IPS-15b (cell line): Measurements from ENCODE around the gene STK32A.

Experiments
- H3K27me3 ChIP-seq: one replicate; pipeline ENCODE4 v1.6.1; 2013; ENCODE audit warnings: low read length; ENCODE audit not compliant: control insufficient read depth, insufficient read depth
- H3K36me3 ChIP-seq: one replicate; pipeline ENCODE4 v1.6.1; 2013; ENCODE audit warnings: low read length; ENCODE audit not compliant: control insufficient read depth, insufficient read depth
- H3K4me1 ChIP-seq: one replicate; pipeline ENCODE4 v1.6.1; 2013; ENCODE audit warnings: mild to moderate bottlenecking, low read length; ENCODE audit not compliant: control insufficient read depth, insufficient read depth
- H3K4me3 ChIP-seq: one replicate; pipeline ENCODE4 v1.5.1; 2013; ENCODE audit warnings: low read depth, low read length
- H3K9ac ChIP-seq: one replicate; pipeline ENCODE4 v1.6.1; 2013; ENCODE audit warnings: low read depth, mild to moderate bottlenecking, low read length
- H3K9me3 ChIP-seq: one replicate; pipeline ENCODE4 v1.6.1; 2013; ENCODE audit warnings: mild to moderate bottlenecking, low read length; ENCODE audit not compliant: control insufficient read depth, insufficient read depth

Gene STK32A

GRCh38 chr5:147436596-147436995, 201.8 kb downstream of the STK32A start:
- Histone ChIP-seq H3K4me1 (peaks cover 42% of the 10 kb centered on the region), H3K27me3 (no peaks in the 10 kb centered on the region), H3K9ac (no peak overlapping the region), H3K4me3 (no peak overlapping the region), H3K36me3 (peaks cover 3% of the 10 kb centered on the region), H3K9me3 (no peaks in the 10 kb centered on the region)

DNA sequence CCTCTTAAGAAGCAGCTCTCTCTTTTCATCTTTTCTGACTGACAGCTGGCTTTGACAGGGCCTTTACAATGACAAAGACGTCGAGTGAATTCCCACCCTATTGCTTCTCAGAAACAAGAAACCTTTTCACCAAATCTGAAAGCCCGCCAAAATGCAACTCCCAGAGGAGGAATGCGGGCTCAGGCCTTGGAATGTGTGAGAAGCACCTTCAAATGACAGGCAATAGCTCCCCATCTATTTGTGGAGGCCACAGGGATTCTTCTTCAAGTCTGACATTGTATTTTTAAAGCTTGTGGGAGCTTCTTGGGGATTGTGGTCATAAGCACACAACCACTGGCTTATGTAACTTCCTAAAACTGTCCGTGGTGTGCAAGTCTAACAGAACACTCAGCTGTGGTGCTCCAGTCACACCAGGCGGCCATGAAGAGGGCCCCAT, 202.4 kb downstream of the STK32A start:
- Histone ChIP-seq H3K4me3 (no peak overlapping the region), H3K9me3 (no peaks in the 10 kb centered on the region), H3K9ac (no peak overlapping the region), H3K4me1 (peaks cover 36% of the 10 kb centered on the region), H3K27me3 (no peaks in the 10 kb centered on the region), H3K36me3 (no peaks in the 10 kb centered on the region)
